B cell (primary cell): ENCODE measurements around the gene PLA2G2F. TPM values are rescaled to one million over a fixed set of nuclear protein-coding genes. Genes with fewer than 3 reads are reported as not detected.

Source experiments
- ATAC-seq: fragments of 200-7000 bp; cut with Tn5 transposase; one replicate; pipeline ENCODE4 v1.10.0; 2021; ENCODE audit warnings: low read depth, mild to moderate bottlenecking, moderate number of reproducible peaks, moderate library complexity
- CTCF ChIA-PET: fragments of 350-600 bp; sonication (Branson Sonifier 250); formaldehyde crosslinking; loops from one replicate; lab custom pipeline; 2021; ENCODE audit warnings: antibody characterized with exemption, inconsistent platforms; lab: Charles Lee
- POLR2A ChIA-PET: fragments of 350-600 bp; sonication (Branson Sonifier 250); formaldehyde crosslinking; loops from one replicate; lab custom pipeline; 2021; ENCODE audit warnings: antibody characterized with exemption; lab: Charles Lee
- DNase-seq: peaks from one replicate; pipeline ENCODE4 v3.0.0; 2013
- H2AFZ ChIP-seq: 2 replicates; pipeline ENCODE4 v1.6.1; 2012; ENCODE audit warnings: mild to moderate bottlenecking, low read depth, low read length; ENCODE audit not compliant: insufficient read depth, poor library complexity, severe bottlenecking
- H3K27ac ChIP-seq, 2 donors: 1 replicate in 1 of 2; 2 replicates in 1 of 2; pipeline ENCODE4 v1.5.1; 2012 to 2013; ENCODE audit warnings: low read length in 2 of 2, mild to moderate bottlenecking in 2 of 2, moderate library complexity in 1 of 2
- H3K27me3 ChIP-seq, 4 experiments: fragments of 200-600 bp in 1 of 4; sonication (generic) in 1 of 4; replicated peaks in 1 of 4; 1 replicate in 2 of 4; 2 replicates in 2 of 4; pipeline versions ENCODE4 v1.6.1 to v1.7.0; 2013 to 2016; ENCODE audit warnings: low read length in 3 of 4, mild to moderate bottlenecking in 2 of 4, mixed read lengths in 1 of 4, moderate library complexity in 1 of 4; ENCODE audit not compliant: insufficient read depth in 4 of 4, control insufficient read depth in 3 of 4; ENCODE audit errors: control extremely low read depth in 1 of 4
- H3K36me3 ChIP-seq, 2 experiments: replicated peaks in 1 of 2; 1 replicate in 1 of 2; 2 replicates in 1 of 2; pipeline versions ENCODE4 v1.6.1 to v1.7.1; 2013; ENCODE audit warnings: low read length in 1 of 2; ENCODE audit not compliant: insufficient read depth in 2 of 2, control insufficient read depth in 1 of 2; ENCODE audit errors: control extremely low read depth in 1 of 2, extremely low read depth in 1 of 2
- H3K4me1 ChIP-seq, 2 donors: fragments of 200-600 bp in 1 of 2; sonication (generic) in 1 of 2; 1 replicate in 1 of 2; 2 replicates in 1 of 2; pipeline versions ENCODE4 v1.5.1 to v1.6.1; 2013 to 2017; ENCODE audit warnings: low read length in 2 of 2; ENCODE audit not compliant: control insufficient read depth in 2 of 2, insufficient read depth in 2 of 2
- H3K4me2 ChIP-seq: replicated peaks from 2 replicates; pipeline ENCODE3; 2012; ENCODE audit warnings: mild to moderate bottlenecking, low read depth, low read length; ENCODE audit not compliant: poor library complexity, severe bottlenecking
- H3K4me3 ChIP-seq, 5 experiments: fragments of 200-600 bp in 1 of 5; sonication (generic) in 1 of 5; 1 replicate in 3 of 5; 2 replicates in 2 of 5; pipeline versions ENCODE4 v1.5.1 to v1.7.0; 2011 to 2016; ENCODE audit warnings: low read length in 4 of 5, mild to moderate bottlenecking in 4 of 5, low read depth in 2 of 5, control low read depth in 1 of 5, moderate library complexity in 1 of 5; ENCODE audit not compliant: insufficient read depth in 1 of 5; ENCODE audit errors: control extremely low read depth in 1 of 5, extremely low read depth in 1 of 5
- H3K79me2 ChIP-seq: fragments of 200-600 bp; sonication (generic); one replicate; pipeline ENCODE4 v1.6.0; 2016; ENCODE audit warnings: low read length; ENCODE audit not compliant: control insufficient read depth, insufficient read depth
- H3K9ac ChIP-seq: fragments of 200-600 bp; sonication (generic); 2 replicates; pipeline ENCODE4 v1.6.1; 2017; ENCODE audit warnings: mild to moderate bottlenecking, low read length, moderate library complexity
- H3K9me3 ChIP-seq, 3 donors: one replicate each; pipeline versions ENCODE4 v1.6.1 to v1.7.1; 2013; ENCODE audit warnings: low read length in 2 of 3; ENCODE audit not compliant: control insufficient read depth in 2 of 3, insufficient read depth in 1 of 3; ENCODE audit errors: control extremely low read depth in 1 of 3
- H4K20me1 ChIP-seq: 2 replicates; pipeline ENCODE4 v1.6.0; 2012; ENCODE audit warnings: mild to moderate bottlenecking, low read length; ENCODE audit not compliant: insufficient read depth, control insufficient read depth, poor library complexity, severe bottlenecking
- H3K27ac Mint-ChIP-seq: one replicate; pipeline ENCODE4 v1.8.0; 2021; ENCODE audit warnings: mixed read lengths
- H3K27me3 Mint-ChIP-seq: one replicate; pipeline ENCODE4 v1.8.0; 2021; ENCODE audit warnings: mixed read lengths
- H3K4me1 Mint-ChIP-seq: one replicate; pipeline ENCODE4 v1.8.0; 2021; ENCODE audit warnings: mixed read lengths
- H3K4me3 Mint-ChIP-seq: one replicate; pipeline ENCODE4 v1.8.0; 2021; ENCODE audit warnings: mixed read lengths
- H3K9me3 Mint-ChIP-seq: one replicate; pipeline ENCODE4 v1.8.0; 2022; ENCODE audit warnings: mixed read lengths; ENCODE audit not compliant: insufficient read depth
- EZH2 ChIP-seq: IDR thresholded peaks from 2 replicates; pipeline ENCODE4 v1.6.1; 2012; ENCODE audit warnings: borderline replicate concordance, low read depth, mild to moderate bottlenecking, moderate library complexity, low read length; ENCODE audit not compliant: insufficient read depth, poor library complexity, severe bottlenecking
- WGBS: methylation state at CpG from one replicate; pipeline ENCODE4 v1.1.5; 2013; ENCODE audit warnings: missing lambda C conversion rate; ENCODE audit not compliant: insufficient coverage; 5-methylcytosine and 5-hydroxymethylcytosine counted together
- intact Hi-C: fragments of 100-400 bp; cut with micrococcal nuclease; formaldehyde crosslinking; loops from one replicate; pipeline ENCODE4 v1.10.0; 2022
- polyA plus RNA-seq: library from polyadenylated mRNA; depleted of rRNA; stranded (reverse); fragments of >200 nt; gene quantifications from 2 replicates; pipeline ENCODE4 v1.2.3, GENCODE V29; 2012
- total RNA-seq, 2 donors: library from RNA; stranded (reverse); fragments of 120-200 nt in 1 of 2; gene quantifications; 1 replicate in 1 of 2; 2 replicates in 1 of 2; pipeline versions ENCODE4 v1.2.3 to v1.2.4, GENCODE V29; 2013 to 2022
- TF ChIP-seq, protein P1 (sequence below): fragments of 200-600 bp; IDR thresholded peaks from one replicate; pipeline ENCODE4 v1.8.0; 2022; ENCODE audit warnings: antibody characterized with exemption, mild to moderate bottlenecking

Gene PLA2G2F
- total and polyA plus RNA-seq, 2 donors (not counting 1 experiment from before 2014, with no cell fraction given): not detected

DNA sequence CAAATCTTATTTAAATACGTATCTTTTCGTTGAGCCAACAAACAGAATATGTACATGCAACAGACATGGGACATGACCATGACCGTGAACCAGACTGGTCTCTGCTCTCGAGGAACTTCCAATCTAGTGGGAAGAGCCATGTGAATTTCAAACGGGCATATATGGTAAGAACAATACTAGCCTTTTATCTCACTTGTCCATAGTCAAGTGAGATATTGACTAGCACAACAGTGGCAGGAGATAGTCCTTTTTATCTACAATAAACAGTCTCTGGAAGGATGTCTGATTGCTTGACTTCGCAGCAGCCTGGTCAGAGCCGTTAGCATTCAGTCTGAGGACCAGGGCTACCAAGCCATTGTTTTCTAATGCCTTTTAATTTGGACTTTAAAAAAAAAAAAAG lies 59.8 kb downstream of the PLA2G2F start:
- WGBS: 96% methylated on average over 3 of the region's 7 CpGs
- Histone ChIP-seq H3K4me3 (no peak overlapping the region), H3K79me2 (no peaks in the 10 kb centered on the region), H3K4me2 (no peak overlapping the region), H3K9me3 (no peaks in the 10 kb centered on the region), H3K27me3 (peaks cover 0 to 30% (median 8%) of the 10 kb centered on the region in 4 experiments), H3K27ac (no peak overlapping the region), H3K9ac (no peak overlapping the region), H3K4me1 (peaks cover 4 to 5% of the 10 kb centered on the region in 2 donors), H2AFZ (no peak overlapping the region), H4K20me1 (no peaks in the 10 kb centered on the region), H3K36me3 (no peaks in the 10 kb centered on the region)
- no peak overlapping the region for H3K4me3 Mint-ChIP-seq
- ChIA-PET POLR2A (no interaction called here), CTCF (no interaction called here)
- no peaks in the 10 kb centered on the region for H3K9me3 Mint-ChIP-seq
- TF ChIP-seq, protein P1, sequence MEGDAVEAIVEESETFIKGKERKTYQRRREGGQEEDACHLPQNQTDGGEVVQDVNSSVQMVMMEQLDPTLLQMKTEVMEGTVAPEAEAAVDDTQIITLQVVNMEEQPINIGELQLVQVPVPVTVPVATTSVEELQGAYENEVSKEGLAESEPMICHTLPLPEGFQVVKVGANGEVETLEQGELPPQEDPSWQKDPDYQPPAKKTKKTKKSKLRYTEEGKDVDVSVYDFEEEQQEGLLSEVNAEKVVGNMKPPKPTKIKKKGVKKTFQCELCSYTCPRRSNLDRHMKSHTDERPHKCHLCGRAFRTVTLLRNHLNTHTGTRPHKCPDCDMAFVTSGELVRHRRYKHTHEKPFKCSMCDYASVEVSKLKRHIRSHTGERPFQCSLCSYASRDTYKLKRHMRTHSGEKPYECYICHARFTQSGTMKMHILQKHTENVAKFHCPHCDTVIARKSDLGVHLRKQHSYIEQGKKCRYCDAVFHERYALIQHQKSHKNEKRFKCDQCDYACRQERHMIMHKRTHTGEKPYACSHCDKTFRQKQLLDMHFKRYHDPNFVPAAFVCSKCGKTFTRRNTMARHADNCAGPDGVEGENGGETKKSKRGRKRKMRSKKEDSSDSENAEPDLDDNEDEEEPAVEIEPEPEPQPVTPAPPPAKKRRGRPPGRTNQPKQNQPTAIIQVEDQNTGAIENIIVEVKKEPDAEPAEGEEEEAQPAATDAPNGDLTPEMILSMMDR: no peak
- no peak for TF ChIP-seq EZH2
- no peak for DNase-seq
- intact Hi-C loops: no loop called here
- H3K4me1 Mint-ChIP-seq: peaks cover 6% of the 10 kb centered on the region
- H3K27ac Mint-ChIP-seq: no peak overlapping the region
- ATAC-seq: no peak
- H3K27me3 Mint-ChIP-seq: peaks cover 48% of the 10 kb centered on the region

DNA sequence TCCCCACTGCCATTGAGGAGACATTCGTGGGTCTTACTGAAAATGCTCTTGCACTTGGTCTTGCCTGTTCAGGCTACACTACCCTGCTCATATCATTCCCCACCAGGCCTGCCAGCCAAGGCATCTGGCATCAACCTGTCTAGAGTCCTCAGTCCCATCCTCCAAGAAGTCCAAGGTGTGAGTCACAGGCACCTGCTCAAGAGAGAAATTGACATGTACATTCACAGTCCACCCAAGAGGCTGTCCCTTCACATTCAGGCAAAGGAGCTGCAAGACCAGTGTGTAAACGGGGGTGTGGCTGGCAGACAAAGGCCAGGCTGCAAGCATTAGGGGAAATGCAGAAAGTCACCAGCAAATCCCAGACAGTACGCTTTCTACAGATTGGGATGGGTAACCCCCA lies 60.3 kb downstream of the PLA2G2F start:
- ChIA-PET POLR2A (no interaction called here), CTCF (interaction anchor here (1.4 to 1.6 kb wide), 3 partner anchors 10 to 284 kb away, joined by 3 to 5 read pairs (median 4); no protein-coding TSS in a partner anchor)
- H3K9me3 ChIP-seq: no peaks in the 10 kb centered on the region
- no peak overlapping the region for H3K27ac ChIP-seq
- no peaks in the 10 kb centered on the region for H3K36me3 ChIP-seq
- H3K4me2 ChIP-seq: no peak overlapping the region
- intact Hi-C loops: no loop called here
- Mint-ChIP-seq H3K4me3 (no peak overlapping the region), H3K9me3 (no peaks in the 10 kb centered on the region), H3K4me1 (peaks cover 6% of the 10 kb centered on the region), H3K27me3 (peaks cover 46% of the 10 kb centered on the region), H3K27ac (no peak overlapping the region)
- 43% methylated on average over 3 of the region's 3 CpGs for WGBS
- H3K27me3 ChIP-seq: peaks cover 0 to 27% (median 8%) of the 10 kb centered on the region in 4 experiments
- no peak overlapping the region for H2AFZ ChIP-seq
- no peak overlapping the region for H3K4me3 ChIP-seq
- H3K9ac ChIP-seq: no peak overlapping the region
- peaks cover 4 to 5% of the 10 kb centered on the region in 2 donors for H3K4me1 ChIP-seq
- ATAC-seq (no peak), DNase-seq (no peak)
- TF ChIP-seq EZH2: no peak
- TF ChIP-seq, protein P1: no peak
- no peaks in the 10 kb centered on the region for H4K20me1 ChIP-seq
- no peaks in the 10 kb centered on the region for H3K79me2 ChIP-seq
